Endothelial cell of umbilical vein (primary cell): ENCODE results near the gene WTAP. TPM values are rescaled to one million over a fixed set of nuclear protein-coding genes. Genes with fewer than 3 reads are reported as not detected.
"Not testable (repeated sequence)": the region's sequence is repeated elsewhere in the genome, so short reads cannot be mapped to it uniquely, and the experiment has no call there.

Source experiments
- BruUV-seq: library from RNA; stranded (reverse); fragments of 400-500 nt; replicated peaks from 2 replicates; lab custom pipeline; 2021; lab: Mats Ljungman, UMichigan
- CTCF ChIA-PET: fragments of 300-600, 350-600 bp; sonication (Branson Sonifier 250); formaldehyde crosslinking; loops from one replicate; lab custom pipeline; 2021; ENCODE audit warnings: antibody characterized with exemption, inconsistent platforms; lab: Charles Lee
- POLR2A ChIA-PET: fragments of 300-600, 350-600 bp; sonication (Branson Sonifier 250); formaldehyde crosslinking; loops from one replicate; lab custom pipeline; 2021; ENCODE audit warnings: antibody characterized with exemption, inconsistent platforms; lab: Charles Lee
- DNase-seq: peaks from one replicate; pipeline ENCODE4 v3.0.0-alpha.2; 2011; ENCODE audit warnings: low read depth, low spot score
- FAIRE-seq: peaks from 2 replicates; lab custom pipeline; 2011; peaks lifted over from hg19 to GRCh38; lab: Jason Lieb, UNC
- H2AFZ ChIP-seq: 2 replicates; pipeline ENCODE4 v1.6.0; 2012; ENCODE audit warnings: low read depth, low read length, control low read depth, inconsistent platforms
- H3K27ac ChIP-seq: 2 replicates; pipeline ENCODE4 v1.5.1; 2011; ENCODE audit warnings: low read depth, mild to moderate bottlenecking, control low read depth, low read length, moderate library complexity; ENCODE audit not compliant: insufficient read depth
- H3K27me3 ChIP-seq, 2 experiments: 2 replicates each; pipeline versions ENCODE4 v1.6.0 to v1.6.1; 2011; ENCODE audit warnings: low read length in 2 of 2, mixed read lengths in 1 of 2; ENCODE audit not compliant: control insufficient read depth in 2 of 2, insufficient read depth in 2 of 2
- H3K36me3 ChIP-seq, 2 experiments: 2 replicates in 1 of 2; 3 replicates in 1 of 2; pipeline ENCODE4 v1.5.1; 2011; ENCODE audit warnings: low read length in 2 of 2, mild to moderate bottlenecking in 1 of 2, moderate library complexity in 1 of 2; ENCODE audit not compliant: control insufficient read depth in 2 of 2, insufficient read depth in 2 of 2; ENCODE audit errors: extremely low read depth in 1 of 2
- H3K4me1 ChIP-seq: 3 replicates; pipeline ENCODE4 v1.5.1; 2011; ENCODE audit warnings: mild to moderate bottlenecking, low read length; ENCODE audit not compliant: control insufficient read depth, insufficient read depth; ENCODE audit errors: extremely low read depth
- H3K4me2 ChIP-seq: 2 replicates; pipeline ENCODE4 v1.6.1; 2011; ENCODE audit warnings: low read length, control low read depth, mixed read lengths; ENCODE audit not compliant: insufficient read depth
- H3K4me3 ChIP-seq, 3 experiments: fragments of 200-600 bp in 1 of 3; sonication (generic), shearing (Covaris generic) in 1 of 3; replicated peaks in 1 of 3; 2 replicates each; pipeline ENCODE4 v1.5.1; 2011 to 2016; ENCODE audit warnings: control low read depth in 3 of 3, low read length in 3 of 3, mild to moderate bottlenecking in 2 of 3, inconsistent platforms in 1 of 3, low read depth in 1 of 3, moderate library complexity in 1 of 3; ENCODE audit not compliant: insufficient read depth in 1 of 3
- H3K79me2 ChIP-seq: 2 replicates; pipeline ENCODE4 v1.6.0; 2012; ENCODE audit warnings: low read length, inconsistent platforms; ENCODE audit not compliant: control insufficient read depth, insufficient read depth
- H3K9ac ChIP-seq: replicated peaks from 2 replicates; pipeline ENCODE3; 2011; ENCODE audit warnings: low read length, control low read depth; ENCODE audit not compliant: insufficient read depth; ENCODE audit errors: extremely low read depth
- H3K9me1 ChIP-seq: replicated peaks from 3 replicates; pipeline ENCODE4 v1.6.0; 2011; ENCODE audit warnings: mild to moderate bottlenecking, low read length; ENCODE audit not compliant: control insufficient read depth, insufficient read depth; ENCODE audit errors: extremely low read depth
- H3K9me3 ChIP-seq: replicated peaks from 2 replicates; pipeline ENCODE4 v1.5.1; 2012; ENCODE audit warnings: low read length, inconsistent platforms; ENCODE audit not compliant: control insufficient read depth, insufficient read depth
- H4K20me1 ChIP-seq: replicated peaks from 2 replicates; pipeline ENCODE3; 2011; ENCODE audit warnings: mild to moderate bottlenecking, low read length; ENCODE audit not compliant: control insufficient read depth, insufficient read depth; ENCODE audit errors: extremely low read depth
- CTCF ChIP-seq, 2 donors: IDR thresholded peaks; 1 replicate in 1 of 2; 2 replicates in 1 of 2; pipeline ENCODE4 v1.5.1; 2011; ENCODE audit warnings: low read length in 2 of 2, mild to moderate bottlenecking in 2 of 2, moderate library complexity in 2 of 2, control low read depth in 1 of 2, inconsistent platforms in 1 of 2, low read depth in 1 of 2; ENCODE audit not compliant: insufficient read depth in 1 of 2; ENCODE audit errors: extremely low read depth in 1 of 2
- MAX ChIP-seq: IDR thresholded peaks from 2 replicates; pipeline ENCODE4 v1.6.1; 2011; ENCODE audit not compliant: insufficient read depth, insufficient read length
- POLR2A ChIP-seq: IDR thresholded peaks from 2 replicates; pipeline ENCODE4 v1.6.1; 2012; ENCODE audit warnings: low read depth, mild to moderate bottlenecking, control low read depth, low read length
- dilution Hi-C: fragments of 300-500 bp; cut with MboI; formaldehyde crosslinking; loops from one replicate; pipeline ENCODE4 v1.15.0; 2019; ENCODE audit warnings: low sequenced_read_pairs; ENCODE audit not compliant: extremely low pct_ligation_motif_present
- intact Hi-C: fragments of 100-400 bp; cut with micrococcal nuclease; formaldehyde crosslinking; loops from one replicate; pipeline ENCODE4 v1.10.0; 2022
- polyA plus RNA-seq, 4 experiments: library from polyadenylated mRNA; depleted of rRNA in 3 of 4; stranded (reverse) in 3 of 4; unstranded in 1 of 4; fragments of >200 nt; gene quantifications; 2 replicates each; pipeline versions ENCODE4 v1.2.1 to v1.2.3, GENCODE V29; 2011 to 2012; ENCODE audit warnings: missing spikeins in 1 of 4
- total RNA-seq: library from RNA; stranded (reverse); gene quantifications from 2 replicates; pipeline ENCODE4 v1.2.3, GENCODE V29; 2021

Gene WTAP
- total and polyA plus RNA-seq, 2 donors (not counting 3 experiments of a cell fraction or from before 2014, with no cell fraction given): 21.7 to 81.6 TPM

GRCh38 chr6:159720708-159721107, 6.6 kb upstream of the WTAP start:
- POLR2A ChIA-PET: no interaction called here
- Histone ChIP-seq H3K4me2 (no peak overlapping the region), H3K36me3 (no peaks in the 10 kb centered on the region), H3K79me2 (peaks cover 10% of the 10 kb centered on the region), H3K4me3 (no peak overlapping the region), H3K4me1 (peaks cover under 1% of the 10 kb centered on the region), H2AFZ (no peak overlapping the region), H3K27me3 (no peaks in the 10 kb centered on the region), H3K9me1 (no peaks in the 10 kb centered on the region), H3K9ac (no peak overlapping the region), H3K9me3 (no peaks in the 10 kb centered on the region), H3K27ac (no peak overlapping the region), H4K20me1 (no peaks in the 10 kb centered on the region)
- intact Hi-C loops (no loop called here), dilution Hi-C loops (no loop called here)
- peak; percentile 39 for DNase-seq
- TF ChIP-seq POLR2A (no peak), CTCF (IDR thresholded peaks at IDR 0.05; ENCODE audit: extremely low read depth in 1 of 2, insufficient read depth in 1 of 2, low read depth in 1 of 2, low read length in 2 of 2) (peak; percentile 17 to 19), MAX (no peak)
- no TSS peak for BruUV-seq
- FAIRE-seq: peak; percentile 31
- CTCF ChIA-PET: interaction anchor here (0.6 to 3.0 kb wide), 5 partner anchors 16 to 546 kb away, joined by 3 to 13 read pairs (median 3); no protein-coding TSS in a partner anchor

- H4K20me1 ChIP-seq, FAIRE-seq, POLR2A ChIA-PET, intact Hi-C loops, H3K36me3 ChIP-seq, H3K4me1 ChIP-seq, DNase-seq, H3K9ac ChIP-seq, H2AFZ ChIP-seq, H3K4me3 ChIP-seq, H3K27me3 ChIP-seq, H3K4me2 ChIP-seq, H3K27ac ChIP-seq, BruUV-seq, H3K9me3 ChIP-seq, dilution Hi-C loops, H3K9me1 ChIP-seq: not testable (repeated sequence)
- peaks cover 19% of the 10 kb centered on the region for H3K79me2 ChIP-seq
- CTCF ChIA-PET: interaction anchor here (1.1 kb wide), 1 partner anchor 15 kb away, joined by 3 read pairs; no protein-coding TSS in a partner anchor
Observed at GRCh38 chr6:159721981-159722380, 5.3 kb upstream of the WTAP start.
